CD4-positive, alpha-beta T cell (primary cell): Measurements from ENCODE around the gene WDR27. TPM values are rescaled to one million over a fixed set of nuclear protein-coding genes. Genes with fewer than 3 reads are reported as not detected.

ENCODE experiments used
- ATAC-seq: fragments of 200-7000 bp; cut with Tn5 transposase; one replicate; pipeline ENCODE4 v1.10.0; 2022; ENCODE audit warnings: mild to moderate bottlenecking; ENCODE audit not compliant: poor library complexity
- CTCF ChIA-PET: fragments of 350-600 bp; sonication (Branson Sonifier 250); formaldehyde crosslinking; loops from one replicate; lab custom pipeline; 2021; ENCODE audit warnings: antibody characterized with exemption, inconsistent platforms; lab: Charles Lee
- POLR2A ChIA-PET: fragments of 350-600 bp; sonication (Branson Sonifier 250); formaldehyde crosslinking; loops from one replicate; lab custom pipeline; 2021; ENCODE audit warnings: antibody characterized with exemption, inconsistent platforms; lab: Charles Lee
- DNase-seq, 14 experiments: peaks; one replicate each; pipeline ENCODE4 v3.0.0-alpha.2; 2013 to 2020; ENCODE audit warnings: mixed read lengths in 2 of 14
- H3K27ac ChIP-seq, 2 donors: one replicate each; pipeline versions ENCODE4 v1.5.1 to v1.7.0; 2013; ENCODE audit warnings: low read length in 2 of 2, low read depth in 1 of 2, mild to moderate bottlenecking in 1 of 2
- H3K27me3 ChIP-seq, 2 experiments: 1 replicate in 1 of 2; 2 replicates in 1 of 2; pipeline versions ENCODE4 v1.6.1 to v1.7.0; 2013; ENCODE audit warnings: low read length in 2 of 2, control low read depth in 1 of 2, mild to moderate bottlenecking in 1 of 2, moderate library complexity in 1 of 2; ENCODE audit not compliant: insufficient read depth in 2 of 2, control insufficient read depth in 1 of 2
- H3K36me3 ChIP-seq: one replicate; pipeline ENCODE4 v1.6.1; 2013; ENCODE audit warnings: low read length, control low read depth; ENCODE audit not compliant: insufficient read depth
- H3K4me1 ChIP-seq: one replicate; pipeline ENCODE4 v1.6.1; 2013; ENCODE audit warnings: low read length, control low read depth; ENCODE audit not compliant: insufficient read depth
- H3K4me3 ChIP-seq: one replicate; pipeline ENCODE4 v1.5.1; 2013; ENCODE audit warnings: mild to moderate bottlenecking, low read length, moderate library complexity
- H3K9me3 ChIP-seq, 2 experiments: 1 replicate in 1 of 2; 2 replicates in 1 of 2; pipeline versions ENCODE4 v1.6.1 to v1.7.0; 2013; ENCODE audit warnings: low read length in 2 of 2, mild to moderate bottlenecking in 2 of 2, control low read depth in 1 of 2, moderate library complexity in 1 of 2; ENCODE audit not compliant: control insufficient read depth in 1 of 2, insufficient read depth in 1 of 2
- H3K27ac Mint-ChIP-seq: one replicate; pipeline ENCODE4 v1.8.0; 2020; ENCODE audit warnings: mixed read lengths
- H3K27me3 Mint-ChIP-seq: one replicate; pipeline ENCODE4 v1.8.0; 2021; ENCODE audit warnings: mixed read lengths
- H3K36me3 Mint-ChIP-seq: one replicate; pipeline ENCODE4 v1.8.0; 2021; ENCODE audit warnings: low read depth, mixed read lengths
- H3K4me1 Mint-ChIP-seq: one replicate; pipeline ENCODE4 v1.8.0; 2021; ENCODE audit warnings: low read depth, mixed read lengths
- H3K4me3 Mint-ChIP-seq: one replicate; pipeline ENCODE4 v1.8.0; 2020; ENCODE audit warnings: mild to moderate bottlenecking, mixed read lengths
- H3K9me3 Mint-ChIP-seq: one replicate; pipeline ENCODE4 v1.8.0; 2020; ENCODE audit warnings: mixed read lengths
- CTCF ChIP-seq: fragments of 200-600 bp; IDR thresholded peaks from one replicate; pipeline ENCODE4 v1.8.0; 2022; ENCODE audit warnings: antibody characterized with exemption, mild to moderate bottlenecking
- intact Hi-C, 2 experiments: fragments of 100-400 bp; cut with DNase I in 1 of 2; cut with micrococcal nuclease in 1 of 2; formaldehyde crosslinking; loops; one replicate each; pipeline versions ENCODE4 v1.15.1 to v1.9.0; 2023 to 2025; cut with DNase I, micrococcal nuclease
- total RNA-seq, 174 experiments: library from RNA in 2 of 174; stranded (reverse) in 2 of 174; gene quantifications; one replicate each; pipeline ENCODE4 v1.2.3 and lab custom pipeline; 2021 to 2026

The WDR27 gene
- total RNA-seq, 2 experiments from 2014 or later: 22.0 to 23.5 TPM

- peaks cover 3% of the 10 kb centered on the region for H3K9me3 Mint-ChIP-seq
- H3K9me3 ChIP-seq: peaks cover 9 to 20% of the 10 kb centered on the region in 2 experiments
- DNase-seq: no peak
- intact Hi-C loops: loop anchor here in 1 of 2 experiments (5.0 kb wide), 1 partner anchor 252 kb away; no protein-coding TSS in a partner anchor
- H3K4me1 Mint-ChIP-seq: peaks cover 12% of the 10 kb centered on the region
- H3K4me1 ChIP-seq: peaks cover 4% of the 10 kb centered on the region
- CTCF ChIA-PET: no interaction called here
- no peaks in the 10 kb centered on the region for H3K36me3 ChIP-seq
- TF ChIP-seq CTCF: no peak
- no peak for ATAC-seq
- H3K27me3 Mint-ChIP-seq: no peaks in the 10 kb centered on the region
- H3K27ac Mint-ChIP-seq: no peak overlapping the region
- no peak overlapping the region for H3K4me3 Mint-ChIP-seq
- POLR2A ChIA-PET: no interaction called here
- H3K27ac ChIP-seq: no peak overlapping the region
- H3K36me3 Mint-ChIP-seq: peaks cover 35% of the 10 kb centered on the region
- no peaks in the 10 kb centered on the region for H3K27me3 ChIP-seq
- H3K4me3 ChIP-seq: no peak overlapping the region
Measured at GRCh38 chr6:169695131-169695530, 6.7 kb downstream of the WDR27 start.

GRCh38 chr6:169692516-169692915, 9.3 kb downstream of the WDR27 start:
- no peak for DNase-seq
- intact Hi-C loops: no loop called here
- H3K27me3 ChIP-seq: no peaks in the 10 kb centered on the region
- H3K27ac ChIP-seq: no peak overlapping the region
- TF ChIP-seq CTCF: no peak
- peaks cover 4% of the 10 kb centered on the region for H3K36me3 ChIP-seq
- Mint-ChIP-seq H3K36me3 (peaks cover 52% of the 10 kb centered on the region), H3K4me1 (no peaks in the 10 kb centered on the region), H3K4me3 (no peak overlapping the region), H3K27ac (no peak overlapping the region), H3K9me3 (peaks cover 3% of the 10 kb centered on the region), H3K27me3 (no peaks in the 10 kb centered on the region)
- H3K4me3 ChIP-seq: no peak overlapping the region
- peaks cover 9 to 20% of the 10 kb centered on the region in 2 experiments for H3K9me3 ChIP-seq
- ChIA-PET CTCF (no interaction called here), POLR2A (interaction anchor here (2.0 kb wide), 1 partner anchor 10 kb away, joined by 7 read pairs; the partner anchor contains the start of genes C6orf120 and WDR27)
- no peaks in the 10 kb centered on the region for H3K4me1 ChIP-seq
- ATAC-seq: no peak

- Mint-ChIP-seq H3K27me3 (no peaks in the 10 kb centered on the region), H3K9me3 (peaks cover 9% of the 10 kb centered on the region), H3K36me3 (peaks cover 64% of the 10 kb centered on the region), H3K4me1 (no peaks in the 10 kb centered on the region), H3K4me3 (no peak overlapping the region), H3K27ac (no peak overlapping the region)
- ChIA-PET CTCF (no interaction called here), POLR2A (no interaction called here)
- Histone ChIP-seq H3K4me3 (no peak overlapping the region), H3K36me3 (peaks cover 13% of the 10 kb centered on the region), H3K27me3 (no peaks in the 10 kb centered on the region), H3K27ac (no peak overlapping the region), H3K9me3 (peaks cover 15 to 16% of the 10 kb centered on the region in 2 experiments), H3K4me1 (no peaks in the 10 kb centered on the region)
- no peak for TF ChIP-seq CTCF
- DNase-seq (no peak), ATAC-seq (no peak)
- intact Hi-C loops: no loop called here
Measured at GRCh38 chr6:169691260-169691659, 10.6 kb downstream of the WDR27 start.
